HG03159 (cell line): Measurements from ENCODE around the gene WDR20.
A peak's percentile ranks its signal among the peaks of the same experiment; 100 is the strongest.
"Not testable (repeated sequence)": the region's sequence is repeated elsewhere in the genome, so short reads cannot be mapped to it uniquely, and the experiment has no call there.

Source experiments
- ATAC-seq: cut with Tn5 transposase; IDR thresholded peaks from one replicate; pipeline ENCODE4 v1.9.1; 2021; ENCODE audit warnings: mild to moderate bottlenecking, moderate library complexity; ENCODE audit not compliant: unreplicated experiment

Gene WDR20

GRCh38 chr14:102234331-102235264 is 94.9 kb downstream of the WDR20 start:
- ATAC-seq: no peak

DNA sequence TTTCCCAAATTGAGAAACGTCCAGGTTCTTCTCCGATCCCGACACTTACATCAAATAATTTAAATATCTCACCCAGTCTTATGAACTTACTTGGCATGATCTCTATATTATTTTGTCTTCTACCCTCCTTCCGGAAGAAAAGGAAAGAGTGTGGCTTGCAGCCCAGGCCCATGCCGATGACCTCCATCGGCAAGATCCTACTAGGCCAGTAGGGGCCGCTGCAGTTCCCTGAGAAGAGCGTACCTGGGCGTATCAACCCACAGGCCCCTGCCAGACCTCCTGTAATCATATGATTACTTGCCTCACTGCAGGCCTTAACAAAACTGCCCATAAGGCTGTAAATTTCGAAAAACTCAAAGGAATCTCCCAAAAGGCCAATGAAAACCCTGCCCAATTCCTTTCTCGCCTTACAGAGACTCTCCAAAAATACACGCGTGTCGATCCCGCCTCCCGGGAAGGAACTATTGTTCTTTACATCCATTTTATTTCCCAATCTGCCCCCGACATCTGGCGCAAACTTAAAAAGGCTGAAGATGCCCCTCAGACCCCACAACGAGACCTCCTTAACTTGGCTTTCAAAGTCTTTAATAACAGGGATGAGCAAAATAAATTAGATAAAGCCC is 95.7 kb downstream of the WDR20 start:
- peak; percentile 73 for ATAC-seq

DNA sequence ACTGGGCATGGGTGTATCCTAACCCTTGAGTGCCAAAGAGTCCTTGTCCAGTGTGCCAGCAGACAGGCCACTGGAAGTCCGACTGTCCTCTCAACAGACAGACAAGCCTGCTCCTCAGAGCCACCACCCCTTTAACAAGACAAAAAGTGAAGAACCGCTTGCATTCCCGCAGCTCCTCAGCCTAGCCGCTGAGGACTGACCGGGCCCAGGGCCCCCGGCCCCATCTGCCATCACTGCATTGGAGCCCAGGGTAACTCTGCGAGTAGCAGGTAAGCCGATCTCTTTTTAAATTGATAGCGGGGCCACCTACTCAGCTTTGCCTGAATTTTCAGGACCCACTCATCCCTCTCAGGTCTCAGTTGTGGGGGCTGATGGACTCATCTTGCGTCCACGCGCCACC is 96.3 kb downstream of the WDR20 start:
- ATAC-seq: no peak

- no peak for ATAC-seq
Measured at GRCh38 chr14:102238131-102238530, 98.4 kb downstream of the WDR20 start.

DNA sequence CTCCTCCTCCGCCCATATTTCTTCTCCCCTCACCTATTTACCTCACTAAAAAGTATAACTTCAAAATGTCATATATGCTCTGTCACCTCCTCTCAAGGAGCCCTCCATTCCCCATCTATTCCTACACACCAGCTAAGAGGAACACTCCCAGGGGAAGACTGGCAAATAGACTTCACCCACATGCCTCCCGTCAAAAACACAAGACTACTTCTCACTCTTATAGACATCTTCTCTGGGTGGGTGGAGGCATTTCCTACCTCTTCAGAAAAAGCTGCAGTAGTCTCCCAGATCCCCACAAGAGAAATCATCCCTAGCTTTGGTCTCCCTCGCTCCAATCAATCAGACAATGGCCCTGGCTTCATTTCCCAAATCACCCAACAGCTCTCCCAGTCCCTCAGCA is 99.1 kb downstream of the WDR20 start:
- no peak for ATAC-seq

DNA sequence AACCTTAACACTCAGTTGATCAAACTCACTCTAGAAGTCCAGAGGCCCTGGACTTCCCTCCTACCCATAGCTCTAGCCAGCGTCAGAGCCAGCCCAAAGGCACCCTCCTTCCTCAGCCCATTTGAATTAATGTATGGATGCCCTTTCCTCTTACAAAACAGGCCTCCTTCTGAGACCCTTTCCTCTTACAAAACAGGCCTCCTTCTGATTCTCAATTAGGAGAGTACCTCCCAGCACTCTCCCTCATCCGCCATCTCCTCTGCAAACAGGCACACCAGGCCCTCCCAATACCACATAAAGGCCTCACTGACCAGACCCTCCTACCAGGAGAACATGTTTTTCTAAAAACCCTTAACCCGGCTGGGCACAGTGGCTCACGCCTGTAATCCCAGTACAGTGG is 99.5 kb downstream of the WDR20 start:
- ATAC-seq: no peak

GRCh38 chr14:102240481-102240880 is 100.8 kb downstream of the WDR20 start:
- not testable (repeated sequence) for ATAC-seq

- ATAC-seq: no peak
Measured at GRCh38 chr14:102241147-102241546, 101.5 kb downstream of the WDR20 start.

GRCh38 chr14:102243795-102244194 is 104.1 kb downstream of the WDR20 start:
- ATAC-seq: not testable (repeated sequence)

DNA sequence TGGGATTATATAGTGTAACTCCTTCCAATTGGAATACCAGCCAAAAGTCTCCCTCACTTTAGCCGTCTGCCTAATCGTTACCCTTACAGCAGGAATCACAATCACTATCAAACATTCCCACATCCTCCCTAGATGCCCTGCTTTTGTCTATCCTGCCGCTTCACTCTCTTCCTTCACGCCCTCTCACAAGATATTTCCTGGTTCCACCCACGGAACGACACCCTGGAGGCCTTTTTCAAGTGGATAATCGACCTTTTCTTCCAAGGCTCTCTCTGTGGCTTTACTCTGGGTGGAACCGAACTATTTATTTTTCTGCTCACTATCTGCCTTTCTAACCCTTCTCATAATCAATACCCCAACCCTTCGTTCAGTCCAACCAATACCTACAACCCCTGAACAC is 106.4 kb downstream of the WDR20 start:
- no peak for ATAC-seq

GRCh38 chr14:102248121-102248520 is 108.4 kb downstream of the WDR20 start:
- ATAC-seq: no peak

DNA sequence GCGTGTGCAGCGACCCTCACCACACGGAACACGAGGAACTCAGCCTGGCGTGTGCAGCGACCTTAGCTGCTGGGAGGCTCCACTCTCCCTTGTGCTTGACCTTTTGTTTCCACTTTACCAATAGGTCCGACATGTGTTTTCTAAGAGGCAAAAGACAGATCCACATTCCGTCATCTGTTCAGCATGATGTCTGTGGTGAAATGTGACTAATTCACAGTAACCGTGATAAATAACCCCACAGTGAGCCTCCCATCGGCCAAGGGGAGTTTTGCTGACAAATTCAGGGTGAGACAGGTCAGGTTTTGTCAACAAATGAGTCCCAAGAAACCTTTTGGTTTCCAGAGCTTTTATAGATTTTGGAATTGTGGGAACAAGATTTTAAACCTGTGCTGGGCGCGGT is 109.3 kb downstream of the WDR20 start:
- ATAC-seq: no peak

- ATAC-seq: no peak
Measured at GRCh38 chr14:102249981-102250380, 110.3 kb downstream of the WDR20 start.

DNA sequence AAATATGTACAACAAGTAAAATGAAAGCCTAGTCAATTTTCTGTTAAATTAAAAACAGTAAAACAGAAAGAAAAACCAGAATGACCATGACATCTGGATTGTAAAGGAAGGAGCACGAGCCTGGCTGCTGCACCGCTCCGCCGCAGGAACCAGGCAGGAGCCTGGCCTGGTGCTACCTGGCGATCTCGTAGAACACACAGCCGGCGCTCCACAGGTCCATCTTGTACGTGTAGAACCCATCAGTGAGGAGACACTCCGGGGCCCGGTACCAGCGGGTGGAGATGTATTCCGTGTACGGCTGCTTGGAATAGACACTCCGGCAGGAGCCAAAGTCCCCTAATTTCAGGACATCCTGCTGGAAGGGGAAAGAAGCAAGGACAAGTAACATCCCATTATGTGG is 110.9 kb downstream of the WDR20 start:
- no peak for ATAC-seq

- no peak for ATAC-seq
Measured at GRCh38 chr14:102251161-102251560, 111.5 kb downstream of the WDR20 start.

GRCh38 chr14:102252834-102253801 is 113.4 kb downstream of the WDR20 start:
- ATAC-seq: no peak

DNA sequence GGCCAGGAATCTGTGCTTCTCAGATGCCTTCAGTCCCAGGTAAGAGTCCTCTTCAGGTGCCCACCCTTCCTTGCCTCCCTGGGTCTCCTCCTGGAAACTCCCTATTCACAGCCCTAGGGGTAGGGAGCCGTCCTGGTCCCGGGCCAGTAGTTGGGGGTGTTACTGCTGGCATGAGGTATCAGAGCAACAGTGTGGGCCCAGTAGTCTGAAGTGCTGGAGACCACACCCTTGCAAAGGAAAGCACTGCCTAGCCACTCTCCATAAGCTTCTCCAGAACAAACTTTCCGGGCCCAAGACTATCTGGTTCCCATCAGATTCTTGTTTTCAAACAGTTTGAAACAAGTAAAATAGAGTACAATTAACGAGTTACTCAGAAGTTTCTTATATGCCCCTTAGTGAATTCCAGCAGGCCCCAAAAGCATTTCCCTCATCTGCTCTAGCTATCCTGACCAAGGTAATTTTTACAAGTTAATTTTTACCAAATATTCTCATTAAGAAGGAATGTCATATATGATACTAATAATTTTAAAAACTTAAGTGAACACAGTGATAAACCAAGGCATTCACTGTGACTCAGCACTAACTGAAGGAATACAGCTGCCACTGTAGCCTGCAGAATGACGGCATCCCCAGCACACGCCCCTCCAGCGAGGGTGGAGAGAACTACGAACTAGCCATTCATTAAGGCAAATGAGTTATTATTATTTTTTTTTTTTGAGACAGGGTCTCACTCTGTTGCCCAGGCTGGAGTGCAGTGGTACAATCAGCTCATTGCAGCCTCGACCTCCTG is 115.9 kb downstream of the WDR20 start:
- ATAC-seq: no peak

DNA sequence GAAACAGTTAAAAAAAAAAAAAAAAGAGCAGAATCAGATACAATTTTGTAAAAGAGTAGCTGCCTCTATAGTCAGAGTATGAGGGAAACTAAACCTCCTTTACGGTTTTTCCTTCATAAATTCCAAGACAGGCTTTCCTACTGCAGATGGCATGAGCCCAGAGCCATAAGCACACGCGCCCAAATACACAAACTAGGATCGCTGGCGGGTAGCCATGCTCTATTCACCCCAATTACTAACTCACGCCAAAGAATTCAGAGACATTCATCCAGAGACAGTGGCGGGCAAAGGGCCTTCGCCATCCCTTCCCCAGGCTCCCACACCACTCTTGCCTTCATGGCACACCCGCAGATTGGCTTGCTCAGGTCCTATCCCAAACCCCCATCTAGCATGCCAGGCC is 117.0 kb downstream of the WDR20 start:
- no peak for ATAC-seq

DNA sequence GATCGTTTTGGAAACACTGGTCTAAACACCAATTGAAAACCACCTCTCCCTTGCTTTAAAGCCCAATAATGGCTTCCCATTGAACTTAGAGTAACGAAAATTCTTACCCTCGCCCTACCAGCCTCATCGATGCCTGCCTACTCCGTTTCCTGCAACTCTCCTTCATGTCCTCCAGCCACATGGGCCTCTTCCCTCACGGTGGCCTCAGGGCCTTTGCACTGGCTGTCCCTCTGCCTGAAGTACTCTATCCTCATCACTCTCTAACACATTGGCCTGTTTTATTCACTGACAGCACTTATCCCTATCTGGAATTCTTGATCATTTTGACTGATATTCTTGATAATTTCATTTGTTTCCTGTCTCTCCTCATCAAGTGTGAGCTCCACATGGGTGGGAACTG is 118.4 kb downstream of the WDR20 start:
- no peak for ATAC-seq
